GM18519 (cell line): Measurements from ENCODE around the gene ENTPD6.

Experiments
- ATAC-seq: cut with Tn5 transposase; IDR thresholded peaks from one replicate; pipeline ENCODE4 v1.9.1; 2021; ENCODE audit warnings: mild to moderate bottlenecking, moderate library complexity; ENCODE audit not compliant: unreplicated experiment, low FRiP score

Gene ENTPD6

GRCh38 chr20:25273541-25274358 lies 78.2 kb downstream of the ENTPD6 start:
- ATAC-seq, result no peak

- no peak for ATAC-seq
Measured at GRCh38 chr20:25274481-25274880, 79.0 kb downstream of the ENTPD6 start.

GRCh38 chr20:25274891-25275812 lies 79.6 kb downstream of the ENTPD6 start:
- no peak for ATAC-seq

GRCh38 chr20:25275813-25276532 lies 80.5 kb downstream of the ENTPD6 start:
- ATAC-seq, result no peak
